ENCODE data around the gene ZNF423.
A peak's percentile ranks its signal among the peaks of the same experiment; 100 is the strongest.

The ZNF423 gene

GRCh38 chr16:49550140-49550539 lies 305.8 kb downstream of the ZNF423 start:
- no peak for TF ChIP-seq CTCF (IDR thresholded peaks at IDR 0.05)
- no peak for DNase-seq (ENCODE audit: low spot score)
- Histone ChIP-seq H3K4me3 (no peak overlapping the region), H3K27ac (no peak overlapping the region)

GRCh38 chr16:49548325-49548970 lies 307.5 kb downstream of the ZNF423 start:
- Histone ChIP-seq H3K4me3 (no peak overlapping the region), H3K27ac (no peak overlapping the region)
- no peak for DNase-seq (ENCODE audit: low spot score)
- no peak for TF ChIP-seq CTCF (IDR thresholded peaks at IDR 0.05)

- Histone ChIP-seq H3K27ac (no peak overlapping the region), H3K4me3 (no peak overlapping the region)
- TF ChIP-seq CTCF (IDR thresholded peaks at IDR 0.05), result no peak
- no peak for DNase-seq (ENCODE audit: low spot score)
Measured at GRCh38 chr16:49547448-49547847, 308.5 kb downstream of the ZNF423 start.

GRCh38 chr16:49546735-49547134 lies 309.2 kb downstream of the ZNF423 start:
- no peak for TF ChIP-seq CTCF (IDR thresholded peaks at IDR 0.05)
- no peak overlapping the region for H3K4me3 ChIP-seq
- peak overlapping the region in 1 of 2 donors; percentile 41 for H3K27ac ChIP-seq
- no peak for DNase-seq (ENCODE audit: low spot score)

DNA sequence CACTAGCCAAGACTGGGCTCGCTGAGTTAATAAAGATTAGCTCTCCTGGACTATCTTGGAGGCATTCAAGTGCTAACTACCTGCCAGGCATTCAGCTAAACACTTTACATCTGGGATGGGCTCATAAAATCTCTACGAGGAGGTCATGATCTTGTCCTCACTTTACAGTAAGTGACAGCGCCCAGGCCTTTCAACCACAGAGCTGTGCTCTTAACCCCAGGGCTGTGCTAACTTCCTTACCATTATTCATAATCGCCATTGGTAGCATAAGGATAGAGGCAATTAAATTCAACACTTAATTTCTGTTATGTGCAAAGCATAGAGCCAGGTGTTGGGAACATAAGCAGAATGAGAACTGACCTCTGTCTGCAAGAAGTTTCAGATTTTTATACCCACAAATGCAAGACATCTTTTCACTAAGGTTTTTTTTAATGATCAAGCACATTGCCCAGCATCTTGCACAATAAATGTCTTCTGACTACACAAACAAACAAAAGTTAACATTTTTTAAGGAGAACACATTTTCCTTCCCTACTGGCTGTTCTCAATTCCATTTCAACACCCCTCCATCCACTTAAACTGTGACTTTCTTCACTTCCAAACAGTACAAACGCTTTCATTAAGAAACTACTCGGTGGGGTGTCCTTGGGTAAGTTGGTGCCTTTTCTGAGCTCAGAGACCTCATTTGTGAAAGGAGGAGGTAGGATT lies 310.0 kb downstream of the ZNF423 start:
- no peak overlapping the region for H3K4me3 ChIP-seq
- no peak for DNase-seq (ENCODE audit: low spot score)
- peak overlapping the region in 1 of 2 donors; percentile 41 for H3K27ac ChIP-seq
- TF ChIP-seq CTCF (IDR thresholded peaks at IDR 0.05), result no peak

GRCh38 chr16:49545243-49545642 lies 310.7 kb downstream of the ZNF423 start:
- TF ChIP-seq CTCF (IDR thresholded peaks at IDR 0.05), result no peak
- Histone ChIP-seq H3K4me3 (no peak overlapping the region), H3K27ac (no peak overlapping the region)
- DNase-seq (ENCODE audit: low spot score), result no peak

DNA sequence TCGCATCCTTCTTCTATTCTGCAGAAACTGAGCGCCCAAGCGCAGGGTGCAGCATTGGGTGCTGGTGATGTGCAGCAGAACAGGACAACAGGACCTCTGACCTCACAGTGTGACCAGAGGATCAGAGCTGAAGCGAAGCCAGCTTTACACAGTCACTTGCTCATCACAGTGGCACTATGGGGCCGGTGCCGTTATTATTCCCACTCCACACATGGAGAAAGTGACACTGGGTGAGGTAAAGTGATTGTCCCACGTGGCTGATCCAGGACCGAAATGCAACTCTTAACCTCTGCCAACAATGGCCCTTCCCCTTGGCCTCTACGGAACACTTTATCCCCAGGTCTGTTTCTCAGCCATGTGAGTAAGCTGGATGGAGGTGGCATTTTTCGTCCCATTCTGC lies 311.1 kb downstream of the ZNF423 start:
- TF ChIP-seq CTCF (IDR thresholded peaks at IDR 0.05), result no peak
- H3K27ac ChIP-seq, result no peak overlapping the region
- DNase-seq (ENCODE audit: low spot score), result no peak
- H3K4me3 ChIP-seq, result no peak overlapping the region
